SK-N-SH (cell line): ENCODE measurements around the gene WWOX. TPM values are rescaled to one million over a fixed set of nuclear protein-coding genes. Genes with fewer than 3 reads are reported as not detected.

Experiments
- CTCF ChIA-PET: fragments of 300-600, 350-600 bp; formaldehyde crosslinking; extraction: SDS; loops from one replicate; lab custom pipeline; 2021; lab: Yijun Ruan, JAX
- POLR2A ChIA-PET: fragments of 350-600 bp; sonication (Branson Sonifier 250); formaldehyde crosslinking; extraction: SDS; loops from one replicate; lab custom pipeline; 2020; ENCODE audit warnings: antibody characterized with exemption, inconsistent platforms; lab: Yijun Ruan, JAX
- DNase-seq: peaks from one replicate; pipeline ENCODE4 v3.0.0; 2012
- H2AFZ ChIP-seq: fragments of 200-600 bp; sonication (generic); 2 replicates; pipeline ENCODE4 v1.8.1; 2016; ENCODE audit warnings: antibody characterized with exemption, mild to moderate bottlenecking, low read depth
- H3F3A ChIP-seq: fragments of 200-600 bp; sonication (generic); replicated peaks from 2 replicates; pipeline ENCODE3; 2016; ENCODE audit warnings: antibody characterized with exemption, mild to moderate bottlenecking; ENCODE audit not compliant: insufficient read depth
- H3K27ac ChIP-seq, 2 experiments: fragments of 200-500 bp in 1 of 2; fragments of 200-600 bp in 1 of 2; sonication (Bioruptor generic) in 1 of 2; sonication (generic), shearing (Covaris generic) in 1 of 2; 2 replicates each; pipeline versions ENCODE4 v1.5.1 to v1.6.1; 2014 to 2016; ENCODE audit warnings: low read depth in 2 of 2, inconsistent platforms in 1 of 2, low read length in 1 of 2, mild to moderate bottlenecking in 1 of 2, mixed read lengths in 1 of 2
- H3K27me3 ChIP-seq: fragments of 200-600 bp; sonication (generic), shearing (Covaris generic); 2 replicates; pipeline ENCODE4 v1.6.1; 2016; ENCODE audit warnings: mixed run types; ENCODE audit not compliant: insufficient read depth
- H3K36me3 ChIP-seq, 2 experiments: fragments of 200-500 bp in 1 of 2; fragments of 200-600 bp in 1 of 2; sonication (Bioruptor generic) in 1 of 2; sonication (generic) in 1 of 2; replicated peaks in 1 of 2; 2 replicates each; pipeline versions ENCODE3 to v1.5.1; 2014 to 2016; ENCODE audit warnings: low read length in 1 of 2, mild to moderate bottlenecking in 1 of 2; ENCODE audit not compliant: insufficient read depth in 2 of 2, control insufficient read depth in 1 of 2
- H3K4me1 ChIP-seq, 2 experiments: fragments of 200-500 bp in 1 of 2; fragments of 200-600 bp in 1 of 2; sonication (Bioruptor generic) in 1 of 2; sonication (generic), shearing (Covaris generic) in 1 of 2; 2 replicates each; pipeline versions ENCODE4 v1.5.1 to v1.6.1; 2014 to 2016; ENCODE audit warnings: low read depth in 1 of 2, low read length in 1 of 2, mixed run types in 1 of 2; ENCODE audit not compliant: insufficient read depth in 2 of 2, control insufficient read depth in 1 of 2
- H3K4me2 ChIP-seq: fragments of 200-600 bp; sonication (generic), shearing (Covaris generic); 2 replicates; pipeline ENCODE4 v1.6.1; 2017; ENCODE audit warnings: mixed run types
- H3K4me3 ChIP-seq, 2 experiments: fragments of 200-500 bp in 1 of 2; fragments of 200-600 bp in 1 of 2; sonication (Bioruptor generic) in 1 of 2; sonication (generic), shearing (Covaris generic) in 1 of 2; 2 replicates each; pipeline versions ENCODE4 v1.5.1 to v1.8.1; 2014 to 2016; ENCODE audit warnings: low read depth in 2 of 2, inconsistent platforms in 1 of 2, low read length in 1 of 2, mild to moderate bottlenecking in 1 of 2, mixed read lengths in 1 of 2, moderate library complexity in 1 of 2
- H3K79me2 ChIP-seq: fragments of 200-600 bp; sonication (generic); 2 replicates; pipeline ENCODE4 v1.8.1; 2017; ENCODE audit warnings: mild to moderate bottlenecking; ENCODE audit not compliant: insufficient read depth
- H3K9ac ChIP-seq: fragments of 200-600 bp; sonication (generic); 2 replicates; pipeline ENCODE4 v1.6.1; 2017; ENCODE audit warnings: mixed run types
- H3K9me2 ChIP-seq: fragments of 200-600 bp; sonication (generic); 2 replicates; pipeline ENCODE4 v1.6.1; 2017; ENCODE audit warnings: mixed run types
- H3K9me3 ChIP-seq: fragments of 200-600 bp; sonication (generic); 2 replicates; pipeline ENCODE4 v1.6.1; 2017; ENCODE audit warnings: mixed run types, mild to moderate bottlenecking, moderate library complexity
- H4K20me1 ChIP-seq: fragments of 200-600 bp; sonication (generic); 2 replicates; pipeline ENCODE4 v1.6.1; 2017; ENCODE audit warnings: mild to moderate bottlenecking, mixed run types; ENCODE audit not compliant: insufficient read depth
- CHD2 ChIP-seq: fragments of 150-350 bp; IDR thresholded peaks from 2 replicates; pipeline ENCODE4 v1.6.1; 2018; ENCODE audit warnings: low read length; ENCODE audit not compliant: partially characterized antibody
- ELF1 ChIP-seq: IDR thresholded peaks from 2 replicates; pipeline ENCODE4 v1.4.0; 2012
- EP300 ChIP-seq, 2 experiments: IDR thresholded peaks; 2 replicates each; pipeline versions ENCODE4 v1.4.0 to v1.6.1; 2012; ENCODE audit warnings: borderline replicate concordance in 1 of 2, low read depth in 1 of 2, low read length in 1 of 2
- FOSL2 ChIP-seq: IDR thresholded peaks from 2 replicates; pipeline ENCODE4 v1.4.0; 2012; ENCODE audit warnings: low read depth, mild to moderate bottlenecking, moderate library complexity, borderline replicate concordance
- FOXJ3 ChIP-seq: sonication (generic); formaldehyde crosslinking; IDR thresholded peaks from 2 replicates; pipeline ENCODE4 v1.5.1; 2020; ENCODE audit warnings: mild to moderate bottlenecking, missing genetic modification reagents
- FOXM1 ChIP-seq: IDR thresholded peaks from 2 replicates; pipeline ENCODE4 v1.4.0; 2012; ENCODE audit warnings: low read depth, mild to moderate bottlenecking
- GABPA ChIP-seq: IDR thresholded peaks from 2 replicates; pipeline ENCODE4 v1.4.0; 2012; ENCODE audit warnings: low read depth, mild to moderate bottlenecking
- GATA2 ChIP-seq: sonication (generic); formaldehyde crosslinking; IDR thresholded peaks from 2 replicates; pipeline ENCODE4 v1.5.0; 2020; ENCODE audit warnings: mild to moderate bottlenecking, missing genetic modification reagents
- JUND ChIP-seq: IDR thresholded peaks from 2 replicates; pipeline ENCODE4 v1.4.0; 2012
- MEF2A ChIP-seq: IDR thresholded peaks from 2 replicates; pipeline ENCODE4 v1.4.0; 2012; ENCODE audit warnings: low read depth, borderline replicate concordance
- MXI1 ChIP-seq: IDR thresholded peaks from 2 replicates; pipeline ENCODE4 v1.6.1; 2012; ENCODE audit warnings: mild to moderate bottlenecking, low read depth, low read length, improper control_type of control experiment
- NFIC ChIP-seq: IDR thresholded peaks from 2 replicates; pipeline ENCODE4 v1.4.0; 2012; ENCODE audit warnings: borderline replicate concordance
- NRF1 ChIP-seq: IDR thresholded peaks from 2 replicates; pipeline ENCODE4 v1.6.1; 2012; ENCODE audit warnings: low read depth, mild to moderate bottlenecking, low read length
- PBX3 ChIP-seq: IDR thresholded peaks from 2 replicates; pipeline ENCODE4; 2012
- RAD21 ChIP-seq: IDR thresholded peaks from 2 replicates; pipeline ENCODE4 v1.6.1; 2012; ENCODE audit warnings: mild to moderate bottlenecking, low read length
- REST ChIP-seq: IDR thresholded peaks from 2 replicates; pipeline ENCODE4 v1.6.1; 2012; ENCODE audit warnings: mild to moderate bottlenecking, low read depth, low read length, moderate library complexity
- RFX5 ChIP-seq: IDR thresholded peaks from 2 replicates; pipeline ENCODE4 v1.6.1; 2012; ENCODE audit warnings: mild to moderate bottlenecking, improper control_type of control experiment, low read length
- SIN3A ChIP-seq: IDR thresholded peaks from 2 replicates; pipeline ENCODE4 v1.6.1; 2012; ENCODE audit warnings: low read depth, mild to moderate bottlenecking, low read length, moderate library complexity, borderline replicate concordance
- SMC3 ChIP-seq: IDR thresholded peaks from 2 replicates; pipeline ENCODE4 v1.6.1; 2012; ENCODE audit warnings: low read depth, low read length, improper control_type of control experiment
- ZBTB33 ChIP-seq: IDR thresholded peaks from 2 replicates; pipeline ENCODE4 v1.4.0; 2012; ENCODE audit warnings: low read depth, borderline replicate concordance
- WGBS: methylation state at CpG from one replicate; pipeline ENCODE4 v1.1.6; 2017; ENCODE audit warnings: low lambda C conversion rate; 5-methylcytosine and 5-hydroxymethylcytosine counted together
- polyA plus RNA-seq, 3 experiments: library from polyadenylated mRNA; depleted of rRNA; stranded (reverse); fragments of >200 nt; gene quantifications; 2 replicates each; pipeline ENCODE4 v1.2.3, GENCODE V29; 2012

The WWOX gene
- polyA plus RNA-seq, 1 of the 3 experiments (the other 2 are of a cell fraction), result 10.8 TPM

GRCh38 chr16:78660795-78661194 is 561.3 kb downstream of the WWOX start:
- CTCF ChIA-PET, result no interaction called here
- peaks cover 3% of the 10 kb centered on the region; the same call in 1 of the 2 replicates for H3K9me3 ChIP-seq
- no peak overlapping the region for H3K27ac ChIP-seq
- no peaks in the 10 kb centered on the region for H3K36me3 ChIP-seq
- WGBS, result 43% methylated on average over 1 of the region's 1 CpG
- no peaks in the 10 kb centered on the region for H3K9me2 ChIP-seq
- no peak overlapping the region for H3K9ac ChIP-seq
- no peak overlapping the region for H2AFZ ChIP-seq
- H3K27me3 ChIP-seq, result no peaks in the 10 kb centered on the region
- H3K4me1 ChIP-seq, result peaks cover 0 to 13% of the 10 kb centered on the region in 2 experiments; a peak in 2 of 4 replicates
- no peak for TF ChIP-seq NFIC
- no peak for TF ChIP-seq ELF1
- TF ChIP-seq FOSL2, result no peak
- TF ChIP-seq PBX3, result no peak
- TF ChIP-seq EP300 (IDR thresholded peaks at IDR 0.05; ENCODE audit: borderline replicate concordance in 1 of 2, low read depth in 1 of 2, low read length in 1 of 2), result no peak
- no peak for TF ChIP-seq SMC3
- no peak for TF ChIP-seq NRF1
- TF ChIP-seq MEF2A, result no peak
- TF ChIP-seq ZBTB33, result no peak
- TF ChIP-seq JUND, result no peak
- no peak for TF ChIP-seq FOXM1
- TF ChIP-seq FOXJ3, result no peak
- no peak for TF ChIP-seq RAD21
- no peak for TF ChIP-seq SIN3A
- TF ChIP-seq CHD2, result no peak
- no peak for TF ChIP-seq GABPA
- TF ChIP-seq REST, result no peak
- no peak for TF ChIP-seq RFX5
- TF ChIP-seq MXI1, result no peak
- no peak for TF ChIP-seq GATA2 (CRISPR knock-in tag)
- no peak overlapping the region for H3K4me3 ChIP-seq
- H4K20me1 ChIP-seq, result no peaks in the 10 kb centered on the region
- no peak overlapping the region for H3K4me2 ChIP-seq
- no peaks in the 10 kb centered on the region for H3K79me2 ChIP-seq
- POLR2A ChIA-PET, result no interaction called here
- no peak for DNase-seq
- H3F3A ChIP-seq, result no peaks in the 10 kb centered on the region
